IPS-20b (cell line): Measurements from ENCODE around the gene WSCD2.

Source experiments
- H3K27ac ChIP-seq: one replicate; pipeline ENCODE4 v1.5.1; 2013; ENCODE audit warnings: low read length
- H3K27me3 ChIP-seq: 2 replicates; pipeline ENCODE4 v1.6.1; 2013; ENCODE audit warnings: mild to moderate bottlenecking, low read length, inconsistent platforms; ENCODE audit not compliant: insufficient read depth
- H3K36me3 ChIP-seq: 2 replicates; pipeline ENCODE4 v1.6.1; 2013; ENCODE audit warnings: low read depth, mild to moderate bottlenecking, inconsistent platforms, low read length, moderate library complexity; ENCODE audit not compliant: insufficient read depth
- H3K4me1 ChIP-seq: 2 replicates; pipeline ENCODE4 v1.6.1; 2013; ENCODE audit warnings: mild to moderate bottlenecking, control low read depth, inconsistent platforms, low read length, moderate library complexity; ENCODE audit not compliant: insufficient read depth
- H3K4me3 ChIP-seq: 2 replicates; pipeline ENCODE4 v1.5.1; 2013; ENCODE audit warnings: mild to moderate bottlenecking, low read length, inconsistent platforms
- H3K9ac ChIP-seq: 2 replicates; pipeline ENCODE4 v1.6.1; 2013; ENCODE audit warnings: low read depth, mild to moderate bottlenecking, inconsistent platforms, low read length, moderate library complexity
- H3K9me3 ChIP-seq: 2 replicates; pipeline ENCODE4 v1.6.1; 2013; ENCODE audit warnings: mild to moderate bottlenecking, low read depth, low read length, inconsistent platforms; ENCODE audit not compliant: insufficient read depth

The WSCD2 gene

DNA sequence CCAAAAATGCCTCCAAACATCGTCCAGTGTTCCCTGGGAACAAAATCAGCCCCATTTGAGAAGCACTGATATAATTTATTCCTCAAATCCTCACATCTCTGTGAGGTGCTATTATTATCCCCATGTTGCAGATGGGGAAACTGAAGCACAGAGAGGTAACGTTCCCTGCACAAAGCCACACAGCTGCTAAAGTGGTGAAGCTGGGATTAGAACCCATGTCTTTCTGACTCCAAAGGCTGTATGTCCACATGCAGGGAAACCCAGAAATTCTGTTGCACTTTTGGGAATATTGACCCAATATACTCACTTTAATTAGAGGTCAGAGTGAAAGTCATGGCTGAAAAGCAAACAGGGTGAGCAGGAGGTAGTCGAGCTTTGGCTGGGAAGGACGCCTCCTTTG, 19.1 kb upstream of the WSCD2 start:
- Histone ChIP-seq H3K27ac (no peak overlapping the region), H3K4me3 (no peak overlapping the region), H3K9me3 (no peaks in the 10 kb centered on the region), H3K9ac (no peak overlapping the region), H3K36me3 (no peaks in the 10 kb centered on the region), H3K27me3 (no peaks in the 10 kb centered on the region), H3K4me1 (peaks cover 12% of the 10 kb centered on the region; the same call in 1 of the 2 replicates)

DNA sequence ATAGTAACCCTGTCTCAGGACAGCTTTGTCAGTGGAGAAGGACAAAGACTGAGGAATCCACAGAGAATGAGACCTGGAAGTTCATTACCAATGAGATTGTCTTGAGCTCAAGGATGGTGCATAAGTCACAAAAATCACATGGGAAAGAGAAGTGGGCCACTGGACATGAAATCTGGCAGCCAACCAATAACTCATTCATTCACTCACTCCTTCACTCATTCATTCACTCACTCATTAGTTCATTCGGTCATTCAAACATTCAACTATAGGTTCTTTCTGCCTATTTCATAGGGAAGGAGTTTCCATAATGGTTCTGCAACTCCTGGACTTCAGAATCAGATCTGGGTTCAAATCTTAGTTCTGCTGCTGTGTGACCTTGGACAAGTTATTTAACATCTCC, 18.2 kb upstream of the WSCD2 start:
- Histone ChIP-seq H3K36me3 (no peaks in the 10 kb centered on the region), H3K27me3 (no peaks in the 10 kb centered on the region), H3K9me3 (no peaks in the 10 kb centered on the region), H3K4me1 (peaks cover 16% of the 10 kb centered on the region; the same call in 1 of the 2 replicates), H3K9ac (no peak overlapping the region), H3K27ac (no peak overlapping the region), H3K4me3 (no peak overlapping the region)

DNA sequence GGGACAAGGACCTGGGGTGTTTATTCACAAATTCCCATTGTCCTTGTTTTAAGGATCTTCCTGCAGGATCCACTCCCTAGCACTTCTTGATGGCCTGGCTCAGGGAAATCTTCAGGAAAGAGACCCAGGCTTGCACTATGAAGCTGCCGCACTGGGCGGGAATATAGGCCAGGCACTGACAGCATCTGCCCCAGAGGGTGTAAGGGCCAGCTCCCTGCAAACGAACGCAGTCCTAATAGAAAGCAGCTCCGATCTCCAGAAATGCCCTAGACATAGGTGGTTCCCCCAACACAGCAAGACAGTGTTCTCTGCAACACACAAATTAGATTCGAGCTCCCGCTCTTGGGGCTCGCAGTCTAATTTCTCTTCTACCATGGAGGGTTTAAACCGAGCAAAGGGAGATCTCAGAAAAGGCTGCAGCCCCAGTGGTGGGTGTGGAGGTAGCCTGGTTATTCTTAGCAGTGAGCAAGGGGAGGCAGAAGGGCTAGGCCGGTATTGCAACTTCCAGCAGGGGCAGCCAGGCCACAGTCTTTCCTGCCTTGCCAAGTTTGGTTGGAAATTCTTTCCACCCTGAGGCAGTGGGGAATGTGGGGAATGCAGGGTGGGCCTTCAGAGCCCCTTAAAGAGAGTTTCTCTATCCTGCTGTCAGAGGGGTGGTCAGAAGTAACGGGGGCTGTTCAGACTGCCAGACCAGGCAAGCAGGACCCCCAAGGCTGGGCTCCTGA, 16.1 kb upstream of the WSCD2 start:
- no peak overlapping the region for H3K27ac ChIP-seq
- H3K27me3 ChIP-seq, result no peaks in the 10 kb centered on the region
- no peaks in the 10 kb centered on the region for H3K9me3 ChIP-seq
- H3K4me1 ChIP-seq, result peaks cover 24% of the 10 kb centered on the region; the same call in 1 of the 2 replicates
- H3K36me3 ChIP-seq, result no peaks in the 10 kb centered on the region
- no peak overlapping the region for H3K4me3 ChIP-seq
- peak overlapping the region; percentile 19; the same call in 1 of the 2 replicates for H3K9ac ChIP-seq

DNA sequence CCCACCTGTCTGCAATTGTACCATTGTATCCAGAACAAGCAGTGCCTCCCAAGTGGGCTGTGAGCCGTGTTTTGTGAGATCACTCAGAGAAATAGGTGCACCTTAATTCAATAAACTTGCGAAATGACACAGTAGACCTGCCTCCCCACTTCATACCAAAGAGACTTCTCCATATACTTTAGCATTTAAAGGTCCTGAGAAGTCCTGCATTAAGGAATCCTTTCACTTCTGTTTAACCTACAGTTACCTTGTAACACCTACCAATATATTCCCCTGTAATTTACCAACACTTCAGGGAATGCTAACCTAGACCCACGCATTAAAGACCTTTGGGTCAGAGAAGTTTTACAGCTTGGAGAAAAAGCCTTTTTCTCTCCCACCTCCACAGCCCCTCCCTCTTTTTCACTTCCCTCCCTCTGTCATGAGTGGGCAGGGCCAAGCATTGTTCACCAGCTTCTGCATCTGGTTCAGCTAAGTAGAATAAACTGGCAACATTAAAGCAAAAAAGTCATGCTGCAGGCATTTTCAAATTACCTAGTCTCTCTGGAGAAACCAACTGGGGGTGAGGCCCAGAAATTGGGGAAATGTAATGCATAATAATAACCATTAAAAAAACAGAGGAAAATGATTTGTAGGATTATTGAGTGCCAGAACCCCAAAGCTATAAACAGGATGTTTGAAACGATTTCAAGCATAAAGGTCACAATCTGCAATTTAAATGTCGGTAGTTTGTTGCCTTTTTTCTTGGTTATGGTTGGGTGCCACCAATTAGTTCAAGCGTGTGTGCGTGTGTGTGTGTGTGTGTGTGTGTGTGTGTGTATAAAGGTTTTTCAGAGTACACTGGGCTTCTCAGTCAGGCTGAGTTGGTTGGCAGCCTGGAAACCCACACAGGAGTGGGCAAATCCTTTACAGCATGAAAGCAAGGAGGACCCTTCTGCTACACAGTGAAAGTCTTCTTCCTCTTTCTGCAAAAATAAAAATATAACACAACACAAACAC, 13.7 kb upstream of the WSCD2 start:
- H3K4me1 ChIP-seq, result peaks cover 24% of the 10 kb centered on the region; the same call in 1 of the 2 replicates
- H3K27ac ChIP-seq, result no peak overlapping the region
- no peak overlapping the region for H3K9ac ChIP-seq

DNA sequence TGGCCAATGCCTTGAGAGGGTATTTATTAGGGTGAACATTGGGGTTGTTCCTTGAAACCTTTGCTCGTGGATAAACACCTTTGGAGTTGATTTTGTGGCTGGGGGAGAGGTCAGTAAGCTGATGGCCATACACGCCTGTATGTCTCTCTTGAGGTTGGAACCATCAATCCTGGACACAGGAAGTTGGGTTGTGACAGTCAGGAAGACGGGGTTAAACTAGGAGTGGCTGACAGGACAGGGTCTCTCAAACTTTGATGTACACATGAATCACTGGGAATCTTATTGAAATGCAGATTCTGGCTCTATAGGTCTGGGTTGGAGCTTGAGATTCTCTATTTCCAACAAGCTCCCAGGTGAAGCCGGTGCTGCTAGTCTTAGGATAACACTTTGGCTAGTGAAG, 12.8 kb upstream of the WSCD2 start:
- no peak overlapping the region for H3K9ac ChIP-seq
- H3K9me3 ChIP-seq, result no peaks in the 10 kb centered on the region
- H3K36me3 ChIP-seq, result no peaks in the 10 kb centered on the region
- no peak overlapping the region for H3K27ac ChIP-seq
- no peaks in the 10 kb centered on the region for H3K27me3 ChIP-seq
- H3K4me3 ChIP-seq, result no peak overlapping the region
- H3K4me1 ChIP-seq, result peaks cover 24% of the 10 kb centered on the region; the same call in 1 of the 2 replicates

More for the DNA sequence above, 13.7 kb upstream of the WSCD2 start:
- Histone ChIP-seq H3K9me3 (no peaks in the 10 kb centered on the region), H3K36me3 (no peaks in the 10 kb centered on the region), H3K27me3 (no peaks in the 10 kb centered on the region), H3K4me3 (no peak overlapping the region)

DNA sequence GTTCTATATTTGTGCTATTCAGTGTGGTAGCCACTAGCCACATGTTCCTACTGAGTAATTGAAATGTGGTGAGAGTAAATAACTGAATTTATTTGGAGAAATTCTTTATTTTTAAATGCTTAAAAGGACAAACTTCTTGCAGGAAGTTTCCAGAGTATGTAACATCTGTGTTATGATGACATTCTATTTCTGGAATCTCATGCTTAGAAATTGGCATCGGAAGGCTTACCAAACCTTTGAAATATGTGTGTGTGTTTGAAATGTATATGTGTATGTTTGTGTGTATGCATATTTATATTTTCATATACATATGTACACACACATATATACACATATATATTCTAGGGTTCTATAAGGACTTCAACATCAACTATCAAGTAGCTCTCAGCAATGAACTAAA, 12.4 kb upstream of the WSCD2 start:
- Histone ChIP-seq H3K9ac (no peak overlapping the region), H3K36me3 (no peaks in the 10 kb centered on the region)

DNA sequence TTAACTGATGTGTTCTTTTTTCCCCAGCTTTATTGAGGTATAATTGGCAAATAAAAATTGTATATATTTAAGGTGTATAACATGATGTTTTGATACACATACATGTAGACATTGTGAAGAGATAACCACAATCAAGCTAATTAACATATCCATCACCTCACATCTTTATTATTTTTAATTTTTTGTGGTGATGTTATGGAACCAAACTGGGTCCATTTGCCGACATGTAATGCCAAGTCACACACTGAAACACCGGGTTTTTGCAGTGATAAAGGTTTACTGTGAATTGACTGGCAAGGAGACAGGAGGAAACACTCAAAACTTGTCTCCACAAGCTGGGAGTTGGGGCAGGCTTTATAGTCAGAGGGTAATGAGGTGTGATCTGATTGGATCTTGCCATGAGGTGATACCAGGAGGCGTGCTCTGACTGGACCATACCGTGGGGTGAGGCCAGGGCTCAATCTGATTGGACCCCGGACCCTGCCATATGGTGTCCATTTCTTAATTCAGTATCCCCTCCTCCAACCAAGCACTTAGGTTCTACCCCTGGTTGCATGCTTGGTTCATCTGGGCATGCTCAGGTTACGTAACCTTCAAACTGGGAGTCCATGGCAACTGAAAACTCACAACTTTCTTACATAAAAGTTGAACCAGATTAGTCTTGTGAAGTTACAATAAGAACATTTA, 11.8 kb upstream of the WSCD2 start:
- Histone ChIP-seq H3K4me1 (peaks cover 24% of the 10 kb centered on the region; the same call in 1 of the 2 replicates), H3K4me3 (no peak overlapping the region), H3K9ac (no peak overlapping the region), H3K36me3 (no peaks in the 10 kb centered on the region), H3K27me3 (no peaks in the 10 kb centered on the region), H3K27ac (no peak overlapping the region), H3K9me3 (no peaks in the 10 kb centered on the region)

More for the DNA sequence above, 12.4 kb upstream of the WSCD2 start:
- Histone ChIP-seq H3K9me3 (no peaks in the 10 kb centered on the region), H3K4me3 (no peak overlapping the region), H3K27me3 (no peaks in the 10 kb centered on the region), H3K4me1 (peaks cover 24% of the 10 kb centered on the region; the same call in 1 of the 2 replicates), H3K27ac (no peak overlapping the region)

DNA sequence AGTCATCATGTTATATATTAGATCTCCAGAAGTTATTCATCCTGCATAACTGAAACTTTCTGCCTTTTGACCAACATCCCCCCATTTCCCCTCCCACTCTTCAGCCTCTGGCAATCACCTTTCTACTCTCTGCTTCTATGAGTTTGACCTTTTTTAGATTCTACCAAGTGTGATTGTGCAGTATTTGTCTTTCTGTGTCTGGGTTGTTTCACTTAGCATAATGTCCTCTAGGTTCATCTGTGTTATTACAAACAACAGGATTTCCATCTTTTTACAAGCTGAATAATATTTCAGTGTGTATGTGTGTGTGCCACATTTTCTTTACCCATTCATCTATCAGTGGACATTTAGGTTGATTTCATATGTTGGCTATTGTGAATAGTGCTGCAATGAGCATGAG, 11.2 kb upstream of the WSCD2 start:
- Histone ChIP-seq H3K27ac (no peak overlapping the region), H3K9me3 (no peaks in the 10 kb centered on the region), H3K4me3 (no peak overlapping the region), H3K36me3 (no peaks in the 10 kb centered on the region), H3K9ac (no peak overlapping the region), H3K27me3 (no peaks in the 10 kb centered on the region), H3K4me1 (peaks cover 21% of the 10 kb centered on the region; the same call in 1 of the 2 replicates)

DNA sequence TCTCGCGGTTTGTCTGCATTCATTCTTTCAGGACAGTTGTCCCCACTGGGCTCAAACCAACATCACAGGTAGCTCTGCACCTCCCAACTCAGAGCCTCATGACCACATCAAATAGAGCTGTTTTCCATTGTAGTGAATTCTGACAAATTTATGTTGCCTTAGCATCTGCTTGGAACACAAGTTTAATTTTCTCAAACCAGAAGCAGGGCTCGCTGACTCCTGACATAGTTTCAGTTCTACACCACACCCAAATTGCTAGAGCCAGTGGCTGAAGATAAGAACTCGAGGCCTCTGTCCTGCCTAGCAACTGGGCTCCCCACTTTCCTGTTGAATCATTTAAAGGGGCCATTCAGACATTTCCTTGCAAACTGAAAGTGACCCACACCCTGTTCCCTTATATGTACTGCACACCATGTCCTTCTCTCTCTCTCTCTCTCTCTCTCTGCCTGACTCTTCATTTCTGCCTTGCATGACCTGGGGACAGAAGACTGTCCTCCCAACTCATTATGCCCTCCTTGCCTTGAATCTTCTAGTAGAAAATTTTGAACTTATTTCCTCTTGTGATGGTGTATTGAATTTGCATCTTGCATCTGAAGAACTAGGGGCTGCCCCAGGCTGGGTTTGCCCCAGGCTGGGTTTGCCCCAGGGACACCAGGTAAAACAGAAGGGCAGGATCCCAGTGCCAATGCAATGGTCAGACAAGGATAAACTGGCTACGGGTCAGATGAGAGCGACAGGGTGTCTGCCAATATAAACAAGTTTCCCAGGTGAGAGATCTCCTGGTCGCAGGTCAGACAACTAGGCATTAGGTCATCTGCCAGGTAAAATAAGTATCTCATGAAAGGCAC, 9.7 kb upstream of the WSCD2 start:
- Histone ChIP-seq H3K4me1 (peaks cover 12% of the 10 kb centered on the region; the same call in 1 of the 2 replicates), H3K9ac (no peak overlapping the region), H3K9me3 (no peaks in the 10 kb centered on the region), H3K4me3 (no peak overlapping the region), H3K27me3 (no peaks in the 10 kb centered on the region), H3K36me3 (no peaks in the 10 kb centered on the region), H3K27ac (no peak overlapping the region)

DNA sequence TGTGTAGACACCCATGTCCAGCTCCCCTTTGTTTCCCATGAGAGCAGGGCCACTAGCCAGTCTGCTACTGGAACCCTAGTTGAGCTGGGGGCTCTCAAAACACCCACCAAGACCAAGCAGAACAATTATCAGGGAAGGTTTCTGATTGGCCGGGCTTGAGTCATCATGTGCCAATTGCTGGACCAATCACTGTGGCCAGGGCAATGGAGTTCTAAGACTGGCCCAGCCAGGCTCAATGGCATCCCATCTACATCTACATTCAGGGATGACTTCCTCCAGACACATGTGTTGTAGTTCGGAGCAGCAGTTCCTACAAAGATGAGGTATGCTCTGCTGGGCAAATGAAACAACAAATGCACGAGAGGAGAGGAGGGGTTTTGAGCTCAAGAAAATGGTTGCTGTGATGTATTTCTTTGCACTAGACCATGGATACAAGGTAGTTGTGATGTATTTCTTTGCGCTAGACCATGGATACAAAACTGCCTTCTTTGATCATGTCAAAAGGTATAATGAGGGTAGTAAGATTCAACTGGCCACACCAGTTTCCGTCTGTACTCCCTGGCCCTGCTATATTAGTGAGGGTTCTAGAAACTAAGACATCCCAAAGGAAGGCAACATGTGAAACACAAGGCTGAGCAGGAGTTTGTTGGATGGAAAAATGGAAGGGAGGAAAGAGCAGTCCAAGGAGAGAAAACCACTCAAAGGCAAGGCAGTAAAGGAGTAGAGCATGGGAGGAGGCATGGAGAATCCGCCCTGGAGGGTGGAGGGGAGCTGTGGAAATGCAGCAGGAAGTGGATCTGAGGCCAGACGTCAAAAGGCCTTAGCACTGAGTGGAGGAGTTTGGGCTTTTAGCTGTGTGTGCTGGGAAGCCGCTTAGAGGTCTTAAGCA, 8.9 kb upstream of the WSCD2 start:
- Histone ChIP-seq H3K9me3 (no peaks in the 10 kb centered on the region), H3K27ac (no peak overlapping the region), H3K9ac (no peak overlapping the region), H3K4me1 (peaks cover 12% of the 10 kb centered on the region; the same call in 1 of the 2 replicates), H3K27me3 (no peaks in the 10 kb centered on the region), H3K4me3 (no peak overlapping the region), H3K36me3 (no peaks in the 10 kb centered on the region)
